HepG2 (cell line): ENCODE measurements around the gene RIMOC1. TPM values are rescaled to one million over a fixed set of nuclear protein-coding genes. Genes with fewer than 3 reads are reported as not detected.

Source experiments
- CAMTA2 ChIP-seq: sonication (generic); formaldehyde crosslinking; IDR thresholded peaks from 2 replicates; pipeline ENCODE4 v1.4.0; 2020; ENCODE audit warnings: mild to moderate bottlenecking, missing genetic modification reagents, borderline replicate concordance
- DNMT3B ChIP-seq: conservative IDR thresholded peaks from 2 replicates; pipeline ENCODE4 v1.6.1; 2016; ENCODE audit warnings: missing biosample characterization, control low read depth
- FOXP1 ChIP-seq, 2 experiments: fragments of 450-650 bp in 1 of 2; IDR thresholded peaks; 2 replicates each; pipeline ENCODE4 v1.6.1; 2017 to 2018; ENCODE audit warnings: antibody characterized with exemption in 1 of 2
- GABPA ChIP-seq, 2 experiments: IDR thresholded peaks; 2 replicates each; pipeline ENCODE4 v1.6.1; 2011 to 2016; ENCODE audit warnings: low read depth in 2 of 2, low read length in 1 of 2, missing biosample characterization in 1 of 2, missing genetic modification characterization in 1 of 2
- JDP2 ChIP-seq: sonication (generic); formaldehyde crosslinking; IDR thresholded peaks from 2 replicates; pipeline ENCODE4 v1.8.1; 2022; ENCODE audit warnings: missing genetic modification reagents, borderline replicate concordance
- KDM4B ChIP-seq: sonication (generic); formaldehyde crosslinking; IDR thresholded peaks from 2 replicates; pipeline ENCODE4 v1.4.0; 2020; ENCODE audit warnings: missing genetic modification reagents
- SPEN ChIP-seq: sonication (generic); formaldehyde crosslinking; IDR thresholded peaks from 2 replicates; pipeline ENCODE4 v1.5.1; 2020; ENCODE audit warnings: low read depth, mild to moderate bottlenecking, missing genetic modification reagents
- TAF1 ChIP-seq: sonication (generic); formaldehyde crosslinking; IDR thresholded peaks from 2 replicates; pipeline ENCODE4 v1.4.0; 2020; ENCODE audit warnings: missing genetic modification reagents
- TBX3 ChIP-seq: fragments of 450-650 bp; IDR thresholded peaks from 2 replicates; pipeline ENCODE4 v1.6.1; 2017; ENCODE audit warnings: antibody characterized with exemption, mild to moderate bottlenecking, inconsistent platforms, borderline replicate concordance
- YEATS4 ChIP-seq: sonication (generic); formaldehyde crosslinking; IDR thresholded peaks from 2 replicates; pipeline ENCODE4 v1.4.0; 2020; ENCODE audit warnings: missing genetic modification reagents, borderline replicate concordance
- ZFP82 ChIP-seq: sonication (generic); formaldehyde crosslinking; IDR thresholded peaks from 2 replicates; pipeline ENCODE4 v1.5.1; 2020; ENCODE audit warnings: mild to moderate bottlenecking, missing genetic modification reagents, borderline replicate concordance
- ZMAT3 ChIP-seq: sonication (generic); formaldehyde crosslinking; conservative IDR thresholded peaks from 2 replicates; pipeline ENCODE4 v1.7.0; 2021; ENCODE audit warnings: missing genetic modification reagents
- ZNF12 ChIP-seq: sonication (generic); formaldehyde crosslinking; IDR thresholded peaks from 2 replicates; pipeline ENCODE4 v1.5.0; 2020; ENCODE audit warnings: missing genetic modification reagents
- ZNF33B ChIP-seq: sonication (generic); formaldehyde crosslinking; IDR thresholded peaks from 2 replicates; pipeline ENCODE4 v1.5.1; 2020; ENCODE audit warnings: mild to moderate bottlenecking, missing genetic modification reagents
- ZNF567 ChIP-seq: sonication (generic); formaldehyde crosslinking; IDR thresholded peaks from 2 replicates; pipeline ENCODE4 v1.8.1; 2023; ENCODE audit warnings: mild to moderate bottlenecking, missing genetic modification reagents, borderline replicate concordance
- ZNF775 ChIP-seq: sonication (generic); formaldehyde crosslinking; IDR thresholded peaks from 2 replicates; pipeline ENCODE4 v1.4.0; 2020; ENCODE audit warnings: missing genetic modification reagents, mild to moderate bottlenecking, moderate library complexity, borderline replicate concordance
- ZNF800 ChIP-seq: sonication (generic); formaldehyde crosslinking; IDR thresholded peaks from 2 replicates; pipeline ENCODE4 v1.4.0; 2020; ENCODE audit warnings: missing genetic modification reagents
- ZSCAN29 ChIP-seq: sonication (generic); formaldehyde crosslinking; conservative IDR thresholded peaks from 2 replicates; pipeline ENCODE4 v1.4.0; 2020; ENCODE audit warnings: mild to moderate bottlenecking, missing genetic modification reagents
- polyA plus RNA-seq, 8 experiments: library from polyadenylated mRNA; depleted of rRNA in 3 of 8; stranded (reverse) in 7 of 8; unstranded in 1 of 8; fragments of >200 nt; fragmentation: Illumina TruSeq in 4 of 8; extraction: Trizol in 4 of 8; gene quantifications; 2 replicates each; pipeline versions ENCODE4 v1.2.1 to v1.2.3, GENCODE V29; 2011 to 2016; ENCODE audit warnings: low read depth in 4 of 8, missing spikeins in 1 of 8, mixed read lengths in 1 of 8; ENCODE audit not compliant: insufficient read depth in 1 of 8
- total RNA-seq, 5 experiments: library from RNA; depleted of rRNA; stranded (reverse); fragments of >200 nt; fragmentation: Illumina TruSeq; extraction: Trizol; gene quantifications; 2 replicates each; pipeline ENCODE4 v1.2.3, GENCODE V29; 2016; ENCODE audit warnings: low read depth in 1 of 5
- TF ChIP-seq, protein P1 (sequence below): IDR thresholded peaks from 2 replicates; pipeline ENCODE4 v1.6.1; 2016
- TF ChIP-seq, protein P2 (sequence below): sonication (generic); formaldehyde crosslinking; IDR thresholded peaks from 2 replicates; pipeline ENCODE4 v1.4.0; 2020; ENCODE audit warnings: missing genetic modification reagents, mild to moderate bottlenecking, borderline replicate concordance
- TF ChIP-seq, protein P3 (sequence below): sonication (generic); formaldehyde crosslinking; IDR thresholded peaks from 2 replicates; pipeline ENCODE4 v1.4.0; 2020; ENCODE audit warnings: low read depth, mild to moderate bottlenecking, missing genetic modification reagents

RIMOC1 gene
- total and polyA plus RNA-seq, 2 of the 13 experiments (the other 11 are each of a cell fraction or from before 2014, with no cell fraction given), result 16.3 to 16.9 TPM

- TF ChIP-seq KDM4B (no peak; the same call in none of the 2 replicates), JDP2 (CRISPR knock-in tag) (no peak), ZMAT3 (CRISPR knock-in tag) (no peak; the same call in 1 of the 2 replicates), ZNF567 (CRISPR knock-in tag) (peak; percentile 72; the same call in 1 of the 2 replicates), GABPA (IDR thresholded peaks at IDR 0.05; ENCODE audit: low read depth, low read length) (peak; percentile 74), GABPA (CRISPR knock-in tag; IDR thresholded peaks at IDR 0.05; ENCODE audit: low read depth) (peak; percentile 95), ZNF775 (CRISPR knock-in tag) (no peak), ZNF12 (CRISPR knock-in tag) (no peak), ZSCAN29 (no peak), TBX3 (peak; percentile 57; the same call in 1 of the 2 replicates), YEATS4 (CRISPR knock-in tag) (peak; percentile 97), ZNF33B (CRISPR knock-in tag) (no peak; the same call in 1 of the 2 replicates), SPEN (peak; percentile 97; the same call in 1 of the 2 replicates), CAMTA2 (0 out of 2 replicates have a peak, but pooled peaks have one; percentile 65), ZFP82 (CRISPR knock-in tag) (0 out of 2 replicates have a peak, but pooled peaks have one; percentile 23), FOXP1 (IDR thresholded peaks at IDR 0.05) (no peak), FOXP1 (CRISPR knock-in tag; IDR thresholded peaks at IDR 0.05) (no peak; the same call in 1 of the 2 replicates), DNMT3B (CRISPR knock-in tag) (peak; percentile 65; the same call in 1 of the 2 replicates), ZNF800 (CRISPR knock-in tag) (no peak), TAF1 (CRISPR knock-in tag) (peak; percentile 96)
- TF ChIP-seq, protein P1, sequence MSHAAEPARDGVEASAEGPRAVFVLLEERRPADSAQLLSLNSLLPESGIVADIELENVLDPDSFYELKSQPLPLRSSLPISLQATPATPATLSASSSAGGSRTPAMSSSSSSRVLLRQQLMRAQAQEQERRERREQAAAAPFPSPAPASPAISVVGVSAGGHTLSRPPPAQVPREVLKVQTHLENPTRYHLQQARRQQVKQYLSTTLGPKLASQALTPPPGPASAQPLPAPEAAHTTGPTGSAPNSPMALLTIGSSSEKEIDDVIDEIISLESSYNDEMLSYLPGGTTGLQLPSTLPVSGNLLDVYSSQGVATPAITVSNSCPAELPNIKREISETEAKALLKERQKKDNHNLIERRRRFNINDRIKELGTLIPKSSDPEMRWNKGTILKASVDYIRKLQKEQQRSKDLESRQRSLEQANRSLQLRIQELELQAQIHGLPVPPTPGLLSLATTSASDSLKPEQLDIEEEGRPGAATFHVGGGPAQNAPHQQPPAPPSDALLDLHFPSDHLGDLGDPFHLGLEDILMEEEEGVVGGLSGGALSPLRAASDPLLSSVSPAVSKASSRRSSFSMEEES (CRISPR knock-in tag), result peak; percentile 98
- TF ChIP-seq, protein P2, sequence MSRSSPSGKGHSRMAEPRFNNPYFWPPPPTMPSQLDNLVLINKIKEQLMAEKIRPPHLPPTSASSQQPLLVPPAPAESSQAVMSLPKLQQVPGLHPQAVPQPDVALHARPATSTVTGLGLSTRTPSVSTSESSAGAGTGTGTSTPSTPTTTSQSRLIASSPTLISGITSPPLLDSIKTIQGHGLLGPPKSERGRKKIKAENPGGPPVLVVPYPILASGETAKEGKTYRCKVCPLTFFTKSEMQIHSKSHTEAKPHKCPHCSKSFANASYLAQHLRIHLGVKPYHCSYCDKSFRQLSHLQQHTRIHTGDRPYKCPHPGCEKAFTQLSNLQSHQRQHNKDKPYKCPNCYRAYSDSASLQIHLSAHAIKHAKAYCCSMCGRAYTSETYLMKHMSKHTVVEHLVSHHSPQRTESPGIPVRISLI (CRISPR knock-in tag), result peak; percentile 39; the same call in 1 of the 2 replicates
- TF ChIP-seq, protein P3, sequence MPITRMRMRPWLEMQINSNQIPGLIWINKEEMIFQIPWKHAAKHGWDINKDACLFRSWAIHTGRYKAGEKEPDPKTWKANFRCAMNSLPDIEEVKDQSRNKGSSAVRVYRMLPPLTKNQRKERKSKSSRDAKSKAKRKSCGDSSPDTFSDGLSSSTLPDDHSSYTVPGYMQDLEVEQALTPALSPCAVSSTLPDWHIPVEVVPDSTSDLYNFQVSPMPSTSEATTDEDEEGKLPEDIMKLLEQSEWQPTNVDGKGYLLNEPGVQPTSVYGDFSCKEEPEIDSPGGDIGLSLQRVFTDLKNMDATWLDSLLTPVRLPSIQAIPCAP (CRISPR knock-in tag), result no peak
These were observed at the start of gene RIMOC1 (continued) for GRCh38 chr5:41903892-41904799.
